Activated CD8-positive, alpha-beta T cell treated with anti-CD3 and anti-CD28 coated beads for 36 hours (primary cell): ENCODE results near the gene CREBZF. TPM values are rescaled to one million over a fixed set of nuclear protein-coding genes. Genes with fewer than 3 reads are reported as not detected.
A peak's percentile ranks its signal among the peaks of the same experiment; 100 is the strongest.

ENCODE experiments used
- ATAC-seq: fragments of 200-7000 bp; cut with Tn5 transposase; one replicate; pipeline ENCODE4 v1.10.0; 2021; ENCODE audit warnings: mild to moderate bottlenecking, moderate library complexity
- CTCF ChIA-PET: fragments of 350-600 bp; sonication (Branson Sonifier 250); formaldehyde crosslinking; loops from one replicate; lab custom pipeline; 2021; ENCODE audit warnings: antibody characterized with exemption; lab: Charles Lee
- POLR2A ChIA-PET: fragments of 350-600 bp; sonication (Branson Sonifier 250); formaldehyde crosslinking; loops from one replicate; lab custom pipeline; 2021; ENCODE audit warnings: antibody characterized with exemption; lab: Charles Lee
- DNase-seq: peaks from one replicate; pipeline ENCODE4 v3.0.0-alpha.2; 2020
- H3K27ac Mint-ChIP-seq: one replicate; pipeline ENCODE4 v1.8.0; 2021; ENCODE audit warnings: mild to moderate bottlenecking, mixed read lengths
- H3K27me3 Mint-ChIP-seq: one replicate; pipeline ENCODE4 v1.8.0; 2021; ENCODE audit warnings: mixed read lengths
- H3K36me3 Mint-ChIP-seq: one replicate; pipeline ENCODE4 v1.8.0; 2021; ENCODE audit warnings: low read depth, mixed read lengths
- H3K4me1 Mint-ChIP-seq: one replicate; pipeline ENCODE4 v1.8.0; 2021; ENCODE audit warnings: low read depth, mixed read lengths
- H3K4me3 Mint-ChIP-seq: one replicate; pipeline ENCODE4 v1.8.0; 2021; ENCODE audit warnings: mild to moderate bottlenecking, moderate library complexity, mixed read lengths
- H3K9me3 Mint-ChIP-seq: one replicate; pipeline ENCODE4 v1.8.0; 2021; ENCODE audit warnings: mixed read lengths
- intact Hi-C: fragments of 100-400 bp; cut with micrococcal nuclease; formaldehyde crosslinking; loops from one replicate; pipeline ENCODE4 v1.10.0; 2022
- total RNA-seq, 2 experiments: library from RNA; stranded (reverse); gene quantifications; one replicate each; pipeline ENCODE4 v1.2.3, GENCODE V29; 2021
- TF ChIP-seq, protein P1 (sequence below): fragments of 200-600 bp; IDR thresholded peaks from one replicate; pipeline ENCODE4 v1.8.0; 2022; ENCODE audit warnings: antibody characterized with exemption, mild to moderate bottlenecking

The CREBZF gene
- total RNA-seq, 2 experiments from 2014 or later: 44.8 to 46.5 TPM

DNA sequence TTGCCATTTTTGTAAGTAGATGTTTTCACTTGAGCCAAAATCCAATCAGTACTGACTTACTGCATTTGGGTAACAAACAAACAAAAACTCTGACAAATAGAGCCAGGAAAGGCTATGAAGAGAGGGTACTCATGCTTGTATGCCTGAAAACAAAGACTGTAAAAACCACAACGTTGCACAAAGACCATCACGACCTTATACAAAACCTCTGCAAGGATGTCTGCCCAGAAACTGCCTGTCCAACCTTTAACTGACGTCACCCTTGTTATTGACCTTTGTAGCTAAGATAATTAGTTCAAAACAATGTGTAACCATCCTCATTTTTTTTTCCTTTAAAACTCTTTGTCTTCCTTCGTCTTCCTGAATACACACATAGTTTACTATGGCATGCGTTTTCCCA, 804 bp upstream of the CREBZF start:
- H3K4me1 Mint-ChIP-seq: peaks cover 17% of the 10 kb centered on the region
- intact Hi-C loops: loop anchor here (10.0 kb wide), 2 partner anchors 89 to 159 kb away; no protein-coding TSS in a partner anchor
- H3K27ac Mint-ChIP-seq: peak overlapping the region; percentile 97
- CTCF ChIA-PET: interaction anchor here (1.2 to 1.4 kb wide), 2 partner anchors 27 to 189 kb away, joined by 3 read pairs; partner anchors contain the start of gene CCDC83
- POLR2A ChIA-PET: no interaction called here
- TF ChIP-seq, protein P1, sequence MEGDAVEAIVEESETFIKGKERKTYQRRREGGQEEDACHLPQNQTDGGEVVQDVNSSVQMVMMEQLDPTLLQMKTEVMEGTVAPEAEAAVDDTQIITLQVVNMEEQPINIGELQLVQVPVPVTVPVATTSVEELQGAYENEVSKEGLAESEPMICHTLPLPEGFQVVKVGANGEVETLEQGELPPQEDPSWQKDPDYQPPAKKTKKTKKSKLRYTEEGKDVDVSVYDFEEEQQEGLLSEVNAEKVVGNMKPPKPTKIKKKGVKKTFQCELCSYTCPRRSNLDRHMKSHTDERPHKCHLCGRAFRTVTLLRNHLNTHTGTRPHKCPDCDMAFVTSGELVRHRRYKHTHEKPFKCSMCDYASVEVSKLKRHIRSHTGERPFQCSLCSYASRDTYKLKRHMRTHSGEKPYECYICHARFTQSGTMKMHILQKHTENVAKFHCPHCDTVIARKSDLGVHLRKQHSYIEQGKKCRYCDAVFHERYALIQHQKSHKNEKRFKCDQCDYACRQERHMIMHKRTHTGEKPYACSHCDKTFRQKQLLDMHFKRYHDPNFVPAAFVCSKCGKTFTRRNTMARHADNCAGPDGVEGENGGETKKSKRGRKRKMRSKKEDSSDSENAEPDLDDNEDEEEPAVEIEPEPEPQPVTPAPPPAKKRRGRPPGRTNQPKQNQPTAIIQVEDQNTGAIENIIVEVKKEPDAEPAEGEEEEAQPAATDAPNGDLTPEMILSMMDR: no peak
- DNase-seq (no peak), ATAC-seq (no peak)
- H3K9me3 Mint-ChIP-seq: no peaks in the 10 kb centered on the region
- H3K4me3 Mint-ChIP-seq: peak overlapping the region; percentile 99
- H3K27me3 Mint-ChIP-seq: no peaks in the 10 kb centered on the region
- H3K36me3 Mint-ChIP-seq: peaks cover 31% of the 10 kb centered on the region

DNA sequence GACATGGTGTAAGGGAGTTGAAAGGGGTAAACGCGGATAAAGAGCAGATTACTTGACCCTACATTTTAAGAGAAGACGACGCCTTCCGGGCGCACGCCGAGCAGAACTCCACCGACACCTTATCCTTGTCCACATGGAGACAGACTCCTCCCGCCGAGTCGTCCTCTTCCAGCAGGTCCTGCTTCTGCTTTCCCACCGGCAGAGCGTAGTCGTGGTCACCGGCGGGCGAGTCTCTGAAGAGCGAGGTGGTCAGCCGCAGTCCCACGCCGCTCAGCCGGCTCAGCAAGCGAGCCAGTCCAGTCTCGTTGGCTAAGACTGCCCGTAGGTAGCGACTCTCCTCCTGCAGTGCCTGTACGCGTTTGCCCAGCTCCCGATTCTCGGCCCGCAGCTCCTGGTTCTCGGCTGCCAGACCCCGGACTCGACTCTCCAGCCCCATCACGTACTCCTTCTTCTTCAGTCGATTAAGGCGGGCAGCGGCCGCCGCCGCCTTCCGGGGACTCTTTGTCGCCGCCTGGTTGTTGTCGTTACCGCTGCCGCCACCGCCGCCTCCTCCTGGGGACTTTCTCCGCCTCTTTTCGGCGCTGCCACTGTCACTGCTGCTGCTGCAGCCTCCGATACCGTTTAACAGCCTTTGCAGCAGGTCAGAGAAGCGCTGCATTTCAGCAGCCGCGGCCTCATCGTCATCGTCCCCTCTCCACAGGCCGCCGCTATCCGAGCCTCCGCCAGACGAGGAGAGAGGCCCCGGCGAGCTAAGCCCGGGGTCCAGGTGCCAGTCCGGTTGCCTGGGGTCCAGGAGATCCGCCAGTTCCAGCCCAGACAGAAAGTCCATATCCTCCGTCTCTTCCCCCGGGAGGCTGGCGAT, 945 bp downstream of the CREBZF start:
- peak overlapping the region; percentile 99 for H3K4me3 Mint-ChIP-seq
- peak; percentile 94 for DNase-seq
- H3K9me3 Mint-ChIP-seq: no peaks in the 10 kb centered on the region
- peak overlapping the region; percentile 97 for H3K27ac Mint-ChIP-seq
- peaks cover 48% of the 10 kb centered on the region for H3K36me3 Mint-ChIP-seq
- ChIA-PET POLR2A (interaction anchor here (0.8 to 4.3 kb wide), 18 partner anchors 9 to 191 kb away, joined by 3 to 38 read pairs (median 4); partner anchors contain the start of genes CCDC83, DLG2, TMEM126A and TMEM126B), CTCF (interaction anchor here (0.6 to 2.1 kb wide), 7 partner anchors 15 to 191 kb away, joined by 3 to 7 read pairs (median 3); partner anchors contain the start of genes CCDC83, TMEM126A and TMEM126B)
- TF ChIP-seq, protein P1: peak; percentile 60
- peak; percentile 77 for ATAC-seq
- H3K4me1 Mint-ChIP-seq: peaks cover 34% of the 10 kb centered on the region
- intact Hi-C loops: loop anchor here (5.0 to 10.0 kb wide), 3 partner anchors 37 to 161 kb away; partner anchors contain the start of genes DLG2 and TMEM126B
- no peaks in the 10 kb centered on the region for H3K27me3 Mint-ChIP-seq

DNA sequence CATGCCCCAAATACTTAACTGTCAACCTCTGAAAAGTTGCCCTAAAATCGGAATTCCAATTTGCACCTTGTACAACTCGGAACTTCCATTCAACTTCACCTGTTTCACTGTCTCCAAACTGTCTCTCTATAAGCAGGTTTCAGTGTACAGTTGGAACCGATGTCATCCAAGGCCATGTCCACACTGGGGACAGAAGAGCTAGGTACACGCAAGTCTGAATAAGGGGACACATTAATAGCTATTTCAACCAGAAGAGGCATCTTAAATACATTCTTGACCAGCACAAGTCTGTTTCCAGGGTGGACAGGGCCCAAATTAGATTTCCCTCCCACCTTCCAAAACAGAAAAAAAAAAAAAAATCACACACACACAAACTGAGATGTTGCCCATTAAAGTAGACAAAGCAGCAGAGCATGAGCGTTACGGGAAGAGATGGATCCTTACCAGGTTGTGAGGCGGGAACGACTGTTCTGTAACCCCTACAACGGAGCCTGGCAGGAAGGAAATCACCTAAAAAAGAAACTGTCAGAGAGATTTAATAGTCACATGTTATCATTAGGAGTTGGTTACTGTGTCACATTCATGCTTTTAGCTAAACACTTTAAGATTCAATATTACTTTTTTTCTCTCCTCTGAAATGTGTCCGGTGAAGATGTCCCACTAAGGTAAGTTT, 1.7 kb downstream of the CREBZF start:
- Mint-ChIP-seq H3K27ac (peak overlapping the region; percentile 97), H3K4me1 (peaks cover 41% of the 10 kb centered on the region), H3K4me3 (peak overlapping the region; percentile 99), H3K36me3 (peaks cover 54% of the 10 kb centered on the region), H3K27me3 (no peaks in the 10 kb centered on the region), H3K9me3 (no peaks in the 10 kb centered on the region)
- ATAC-seq (no peak), DNase-seq (no peak)
- CTCF ChIA-PET: interaction anchor here (0.6 to 2.1 kb wide), 6 partner anchors 14 to 192 kb away, joined by 3 to 7 read pairs (median 3); partner anchors contain the start of genes CCDC83, TMEM126A and TMEM126B
- intact Hi-C loops: loop anchor here (5.0 to 10.0 kb wide), 3 partner anchors 36 to 162 kb away; partner anchors contain the start of genes DLG2 and TMEM126B
- TF ChIP-seq, protein P1: no peak
- POLR2A ChIA-PET: interaction anchor here (1.0 to 4.3 kb wide), 12 partner anchors 9 to 154 kb away, joined by 3 to 38 read pairs (median 5); partner anchors contain the start of genes DLG2, TMEM126A and TMEM126B

DNA sequence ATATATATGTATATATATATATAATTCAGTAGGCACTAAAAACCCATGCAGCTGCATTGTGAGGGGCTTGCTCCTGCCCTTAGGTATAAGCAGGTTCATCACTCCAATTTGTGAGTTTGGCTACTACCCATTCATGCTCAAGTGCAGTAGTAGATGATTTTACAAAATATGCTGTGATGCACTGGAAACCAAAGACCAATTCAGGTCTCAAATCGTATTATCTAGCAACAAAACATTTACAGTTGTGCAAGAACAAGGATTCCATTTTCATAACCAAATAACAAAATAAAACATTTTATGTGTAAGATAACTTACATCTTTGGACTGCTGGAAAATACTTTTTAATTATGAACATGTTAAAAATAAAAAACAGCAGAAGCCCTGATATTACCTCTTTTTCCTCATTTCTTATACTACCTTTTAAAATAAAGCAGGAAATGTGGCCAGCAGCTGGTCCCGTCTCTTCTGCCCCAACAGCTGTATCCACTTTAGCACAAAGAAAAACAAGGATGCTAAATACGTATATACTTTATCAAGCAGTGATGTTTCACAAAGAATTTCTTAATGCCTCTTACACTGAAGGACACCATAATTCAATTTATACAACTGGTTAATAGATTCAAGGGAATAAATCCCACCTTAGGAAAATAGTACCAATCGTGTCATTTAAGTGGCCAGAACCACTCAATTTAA, 2.8 kb downstream of the CREBZF start:
- ChIA-PET CTCF (no interaction called here), POLR2A (interaction anchor here (0.7 to 4.3 kb wide), 3 partner anchors 9 to 34 kb away, joined by 3 to 38 read pairs (median 4); partner anchors contain the start of genes DLG2 and TMEM126A)
- ATAC-seq (no peak), DNase-seq (no peak)
- no peak overlapping the region for H3K27ac Mint-ChIP-seq
- no peaks in the 10 kb centered on the region for H3K9me3 Mint-ChIP-seq
- peaks cover 58% of the 10 kb centered on the region for H3K36me3 Mint-ChIP-seq
- intact Hi-C loops: loop anchor here (5.0 to 10.0 kb wide), 3 partner anchors 35 to 163 kb away; partner anchors contain the start of genes DLG2 and TMEM126B
- H3K4me3 Mint-ChIP-seq: peak overlapping the region; percentile 99
- H3K27me3 Mint-ChIP-seq: no peaks in the 10 kb centered on the region
- TF ChIP-seq, protein P1: no peak
- H3K4me1 Mint-ChIP-seq: peaks cover 44% of the 10 kb centered on the region
